BLaER1 treated with 17β-estradiol and CSF1 and Interleukin-3, amounts not matched to agents 10 nM and 100 nM (cell line): ENCODE results near the gene SNRPE.

Source experiments
- H3K27ac ChIP-seq, 11 experiments: shearing (Covaris generic); formaldehyde crosslinking; 2 replicates each; pipeline ENCODE4 v1.8.1; 2022
- H3K27me3 ChIP-seq, 11 experiments: shearing (Covaris generic); formaldehyde crosslinking; 2 replicates each; pipeline ENCODE4 v1.8.1; 2022
- H3K36me3 ChIP-seq, 11 experiments: shearing (Covaris generic); formaldehyde crosslinking; 2 replicates each; pipeline ENCODE4 v1.8.1; 2022
- H3K4me1 ChIP-seq, 10 experiments: shearing (Covaris generic); formaldehyde crosslinking; 2 replicates each; pipeline ENCODE4 v1.8.1; 2022
- H3K4me2 ChIP-seq, 11 experiments: shearing (Covaris generic); formaldehyde crosslinking; 2 replicates each; pipeline ENCODE4 v1.8.1; 2022
- H3K4me3 ChIP-seq, 10 experiments: shearing (Covaris generic); formaldehyde crosslinking; 2 replicates each; pipeline ENCODE4 v1.8.1; 2022
- H3K9ac ChIP-seq, 11 experiments: shearing (Covaris generic); formaldehyde crosslinking; 2 replicates each; pipeline ENCODE4 v1.8.1; 2022
- H3K9me3 ChIP-seq, 11 experiments: shearing (Covaris generic); formaldehyde crosslinking; replicated peaks in 1 of 11; 2 replicates each; pipeline ENCODE4 v1.8.1; 2022
- H4K20me1 ChIP-seq, 11 experiments: shearing (Covaris generic); formaldehyde crosslinking; 2 replicates each; pipeline ENCODE4 v1.8.1; 2022
- Cebpa-rat ChIP-seq, 11 experiments: shearing (Covaris generic); IDR thresholded peaks; 2 replicates each; pipeline ENCODE4 v1.8.1; 2022

The SNRPE gene

GRCh38 chr1:203867802-203868201, 6.4 kb downstream of the SNRPE start:
- TF ChIP-seq Cebpa-rat (IDR thresholded peaks at IDR 0.05): no peak
- Histone ChIP-seq H3K27ac (no peak overlapping the region), H3K4me3 (no peak overlapping the region), H3K9ac (0 out of 22 replicates have a peak overlapping the region, but pooled peaks of 1 of the 11 experiments have one; percentile 34), H3K27me3 (no peaks in the 10 kb centered on the region), H3K4me1 (peaks cover 5 to 15% (median 8%) of the 10 kb centered on the region in 10 experiments; a peak in 19 of 20 replicates), H3K4me2 (no peak overlapping the region), H3K9me3 (no peaks in the 10 kb centered on the region), H3K36me3 (peaks cover 81 to 99% (median 96%) of the 10 kb centered on the region in 11 experiments), H4K20me1 (peaks cover 0 to 92% (median 57%) of the 10 kb centered on the region in 11 experiments; a peak in 18 of 22 replicates)

GRCh38 chr1:203870245-203870644, 8.8 kb downstream of the SNRPE start:
- Histone ChIP-seq H3K9ac (no peak overlapping the region), H3K4me3 (no peak overlapping the region), H3K4me2 (no peak overlapping the region), H3K27me3 (no peaks in the 10 kb centered on the region), H3K36me3 (peaks cover 82 to 99% (median 94%) of the 10 kb centered on the region in 11 experiments), H3K4me1 (no peaks in the 10 kb centered on the region), H3K27ac (no peak overlapping the region), H4K20me1 (peaks cover 0 to 79% (median 48%) of the 10 kb centered on the region in 11 experiments; a peak in 18 of 22 replicates), H3K9me3 (no peaks in the 10 kb centered on the region)
- no peak for TF ChIP-seq Cebpa-rat (IDR thresholded peaks at IDR 0.05)

- H4K20me1 ChIP-seq: peaks cover 0 to 71% (median 43%) of the 10 kb centered on the region in 11 experiments; a peak in 18 of 22 replicates
- peaks cover 74 to 96% (median 85%) of the 10 kb centered on the region in 11 experiments for H3K36me3 ChIP-seq
- H3K27me3 ChIP-seq: no peaks in the 10 kb centered on the region
- H3K4me2 ChIP-seq: no peak overlapping the region
- no peaks in the 10 kb centered on the region for H3K4me1 ChIP-seq
- TF ChIP-seq Cebpa-rat (IDR thresholded peaks at IDR 0.05): no peak
- H3K9ac ChIP-seq: no peak overlapping the region; a peak in 1 of 22 replicates
- H3K27ac ChIP-seq: no peak overlapping the region
- no peak overlapping the region for H3K4me3 ChIP-seq
- no peaks in the 10 kb centered on the region for H3K9me3 ChIP-seq
These were observed 9.9 kb downstream of the SNRPE start for GRCh38 chr1:203871114-203871880.

GRCh38 chr1:203873094-203873493, 11.7 kb downstream of the SNRPE start:
- H3K4me2 ChIP-seq: no peak overlapping the region
- no peaks in the 10 kb centered on the region for H3K4me1 ChIP-seq
- TF ChIP-seq Cebpa-rat (IDR thresholded peaks at IDR 0.05): no peak
- H3K9ac ChIP-seq: no peak overlapping the region
- H3K36me3 ChIP-seq: peaks cover 58 to 96% (median 82%) of the 10 kb centered on the region in 11 experiments
- H3K9me3 ChIP-seq: no peaks in the 10 kb centered on the region
- no peak overlapping the region for H3K4me3 ChIP-seq
- no peak overlapping the region for H3K27ac ChIP-seq
- peaks cover 0 to 53% (median 33%) of the 10 kb centered on the region in 11 experiments; a peak in 18 of 22 replicates for H4K20me1 ChIP-seq
- H3K27me3 ChIP-seq: no peaks in the 10 kb centered on the region

- Histone ChIP-seq H3K9ac (no peak overlapping the region), H3K27me3 (no peaks in the 10 kb centered on the region), H3K27ac (no peak overlapping the region), H3K4me3 (no peak overlapping the region), H3K4me2 (no peak overlapping the region), H4K20me1 (peaks cover 0 to 6% (median 0%) of the 10 kb centered on the region in 11 experiments; a peak in 3 of 22 replicates), H3K9me3 (peaks cover 0 to 4% (median 0%) of the 10 kb centered on the region in 11 experiments; a peak in 2 of 22 replicates), H3K4me1 (no peaks in the 10 kb centered on the region), H3K36me3 (peaks cover 20 to 72% (median 47%) of the 10 kb centered on the region in 11 experiments)
- no peak for TF ChIP-seq Cebpa-rat (IDR thresholded peaks at IDR 0.05)
These were observed 17.0 kb downstream of the SNRPE start for GRCh38 chr1:203878422-203878821.

GRCh38 chr1:203880606-203881005, 19.2 kb downstream of the SNRPE start:
- H3K4me2 ChIP-seq: no peak overlapping the region
- no peak overlapping the region for H3K27ac ChIP-seq
- no peaks in the 10 kb centered on the region for H3K27me3 ChIP-seq
- H3K9me3 ChIP-seq: peaks cover 0 to 4% (median 0%) of the 10 kb centered on the region in 11 experiments; a peak in 2 of 22 replicates
- no peaks in the 10 kb centered on the region for H3K4me1 ChIP-seq
- no peak for TF ChIP-seq Cebpa-rat (IDR thresholded peaks at IDR 0.05)
- no peak overlapping the region for H3K4me3 ChIP-seq
- no peaks in the 10 kb centered on the region; a peak in 1 of 22 replicates for H4K20me1 ChIP-seq
- no peak overlapping the region for H3K9ac ChIP-seq
- H3K36me3 ChIP-seq: peaks cover 12 to 54% (median 32%) of the 10 kb centered on the region in 11 experiments

GRCh38 chr1:203888807-203889251, 27.4 kb downstream of the SNRPE start:
- Histone ChIP-seq H3K4me1 (peaks cover 0 to 19% (median 0%) of the 10 kb centered on the region in 10 experiments; a peak in 3 of 20 replicates), H3K4me3 (no peak overlapping the region), H3K36me3 (peaks cover 0 to 32% (median 10%) of the 10 kb centered on the region in 11 experiments; a peak in 9 of 22 replicates), H3K27me3 (no peaks in the 10 kb centered on the region), H3K4me2 (no peak overlapping the region), H3K27ac (no peak overlapping the region), H3K9me3 (peaks cover 11 to 23% (median 16%) of the 10 kb centered on the region in 11 experiments), H3K9ac (no peak overlapping the region), H4K20me1 (no peaks in the 10 kb centered on the region)
- no peak for TF ChIP-seq Cebpa-rat (IDR thresholded peaks at IDR 0.05)

- H3K9me3 ChIP-seq: peaks cover 27 to 39% (median 35%) of the 10 kb centered on the region in 11 experiments
- no peaks in the 10 kb centered on the region for H3K27me3 ChIP-seq
- no peak overlapping the region for H3K4me3 ChIP-seq
- H3K4me2 ChIP-seq: no peak overlapping the region
- H3K4me1 ChIP-seq: peaks cover 0 to 19% (median 0%) of the 10 kb centered on the region in 10 experiments; a peak in 3 of 20 replicates
- no peaks in the 10 kb centered on the region for H4K20me1 ChIP-seq
- peaks cover 0 to 27% (median 10%) of the 10 kb centered on the region in 11 experiments; a peak in 10 of 22 replicates for H3K36me3 ChIP-seq
- H3K9ac ChIP-seq: no peak overlapping the region
- TF ChIP-seq Cebpa-rat (IDR thresholded peaks at IDR 0.05): no peak
- H3K27ac ChIP-seq: no peak overlapping the region
These were observed 30.6 kb downstream of the SNRPE start for GRCh38 chr1:203891950-203892349.
